Measurements from ENCODE around the gene SIPA1L3.

- TF ChIP-seq EZH2 (optimal IDR thresholded peaks at IDR 0.05; ENCODE audit: low read depth, low read length) (no peak), CTCF (IDR thresholded peaks at IDR 0.05; ENCODE audit: low read length) (no peak)
Observed at GRCh38 chr19:37977992-37978391, 71.0 kb downstream of the SIPA1L3 start.
